A549 treated with GW870086 at 1 μM for 4 hours (cell line): ENCODE data around the gene ZNF610. TPM values are rescaled to one million over a fixed set of nuclear protein-coding genes. Genes with fewer than 3 reads are reported as not detected.

ENCODE experiments used
- total RNA-seq: library from RNA; stranded (reverse); fragments of 200-300 nt; extraction: Qiagen RNA extraction; gene quantifications from 5 replicates; pipeline ENCODE4 v1.2.3, GENCODE V29; 2022; ENCODE audit warnings: low read depth

ZNF610 gene
- not detected in 5 replicates for total RNA-seq

GRCh38 chr19:52336117-52336790 is at the start of gene ZNF610:
TSS of gene ZNF610 (plus strand) at chr19:52336243. CDS start at chr19:52349173, 12,930 bp downstream.

GRCh38 chr19:52296773-52297600 is 39.1 kb upstream of the ZNF610 start, which contains the start of gene ZNF480:
TSS of gene ZNF480 (plus strand) at chr19:52297169. CDS start at chr19:52300413, 3,244 bp downstream.

DNA sequence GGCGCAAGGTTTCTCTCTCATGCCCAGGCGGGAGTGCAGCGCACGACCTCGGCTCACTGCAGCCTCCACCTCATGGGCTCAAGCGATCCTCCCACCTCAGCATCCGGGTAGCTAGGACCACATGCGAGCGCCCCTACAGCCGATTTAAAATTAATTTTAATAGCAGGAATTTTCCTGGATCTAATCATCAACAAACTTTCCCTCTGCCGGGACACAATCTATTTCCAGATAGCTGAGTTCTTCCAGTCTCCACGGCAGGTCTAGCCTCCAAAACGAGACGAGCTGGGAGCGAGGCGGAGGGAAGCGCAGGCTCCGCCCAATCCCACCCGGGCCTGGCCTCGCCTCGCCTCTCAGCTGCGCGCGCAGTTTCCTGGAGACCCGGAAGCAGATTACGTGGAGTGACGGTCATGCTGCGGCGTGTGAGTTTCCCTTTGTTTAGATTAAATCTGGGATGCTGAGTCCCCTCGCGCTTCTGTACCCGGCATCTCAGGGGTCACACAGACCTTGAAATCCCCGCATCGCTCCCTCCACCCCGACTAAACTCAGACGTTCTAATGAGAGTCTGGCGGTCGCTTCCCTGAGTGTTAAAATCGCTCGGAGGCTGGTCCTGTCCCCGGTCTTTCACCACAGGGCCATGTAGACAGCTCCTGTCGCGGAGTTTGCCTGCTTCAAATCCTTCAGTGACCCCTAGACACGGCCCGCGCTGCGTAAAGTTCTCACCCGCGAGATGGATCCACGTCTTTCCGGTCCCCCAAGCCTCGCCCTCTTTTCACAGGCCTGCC is 33.7 kb downstream of the ZNF610 start, which contains the start of gene ZNF880:
ZNF880 (plus strand) TSS at position 365 of the 782 bp plus-strand sequence; CDS start at position 408, 43 bp downstream.

DNA sequence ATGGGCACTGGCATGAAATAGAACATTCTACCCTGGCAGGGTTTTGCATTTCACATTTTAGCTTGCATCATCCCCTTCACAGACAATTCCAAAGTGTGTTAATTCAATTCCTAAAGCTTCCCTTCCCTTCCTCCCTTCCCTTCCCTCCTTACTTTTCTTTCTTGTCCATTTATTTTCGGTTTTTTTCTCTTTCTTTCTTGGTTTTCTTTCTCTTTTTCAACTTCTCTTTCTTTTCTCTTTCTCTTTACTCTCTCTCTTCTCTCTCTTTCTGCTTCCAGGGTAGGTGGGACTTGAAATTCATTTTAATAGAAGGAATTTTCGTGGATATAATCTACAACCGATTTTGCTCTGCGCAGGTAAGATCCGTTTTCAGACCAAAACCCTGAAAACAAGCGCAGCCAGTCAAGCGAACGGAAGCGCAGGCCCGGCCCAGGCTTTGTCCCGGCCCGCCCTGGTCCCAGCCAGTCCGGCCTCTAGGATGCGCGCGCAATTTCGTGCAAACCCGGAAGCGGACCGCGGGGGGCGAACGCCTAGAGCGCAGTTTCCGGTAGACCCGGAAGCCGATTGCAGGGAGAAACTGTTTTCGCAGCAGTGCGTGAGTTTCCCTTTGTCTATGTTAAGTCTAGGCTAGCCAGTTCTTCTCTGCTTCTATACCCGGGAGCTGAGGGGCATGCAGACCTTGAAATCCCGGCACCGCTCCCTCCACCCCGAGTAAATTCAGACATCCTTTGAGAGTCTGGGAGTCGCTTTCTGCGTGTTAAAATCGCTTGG is 61.5 kb downstream of the ZNF610 start, which contains the start of gene ZNF528:
ZNF528 (plus strand) TSS at position 540 of the 771 bp plus-strand sequence. CDS start 4,165 bp downstream, outside the sequence.

Other genes with a start within 250 kb of the ZNF610 start
- 1.0 to 3.0 TPM (median 2.2 TPM) in 5 replicates for gene ZNF841, start 240.5 kb upstream of the ZNF610 start, total RNA-seq
- 0.52 to 1.8 TPM (median 0.96 TPM) in 5 replicates for gene ZNF616, start 196.3 kb upstream of the ZNF610 start, total RNA-seq
- 0.21 to 2.5 TPM (median 0.82 TPM) in 5 replicates for gene ZNF836, start 164.6 kb upstream of the ZNF610 start, total RNA-seq
- gene PPP2R1A, start 146.2 kb upstream of the ZNF610 start, total RNA-seq, result 183 to 309 TPM (median 305 TPM) in 5 replicates
- 6.3 to 10.6 TPM (median 9.1 TPM) in 5 replicates for gene ZNF766, start 66.7 kb upstream of the ZNF610 start, total RNA-seq
- gene ZNF480, start 39.1 kb upstream of the ZNF610 start, total RNA-seq, result 7.7 to 19.4 TPM (median 17.0 TPM) in 5 replicates
- gene ZNF880, start 33.7 kb downstream of the ZNF610 start, total RNA-seq, result 0.73 to 1.2 TPM (median 0.97 TPM) in 5 replicates
- 0.13 to 0.21 TPM (median 0.16 TPM) in 3 of 5 replicates, not detected in the others for gene ZNF528, start 61.6 kb downstream of the ZNF610 start, total RNA-seq
- gene ZNF534, start 92.9 kb downstream of the ZNF610 start, total RNA-seq, result not detected in 5 replicates
- gene ZNF578, start 117.3 kb downstream of the ZNF610 start, total RNA-seq, result not detected in 5 replicates
- 0.03 to 0.37 TPM (median 0.09 TPM) in 4 of 5 replicates, not detected in the other for gene ZNF808, start 191.4 kb downstream of the ZNF610 start, total RNA-seq
- 0.08 to 0.55 TPM (median 0.24 TPM) in 5 replicates for gene ZNF701, start 234.0 kb downstream of the ZNF610 start, total RNA-seq